AML-193 (cell line): Measurements from ENCODE around the gene REXO1.

ENCODE experiments used
- DNase-seq, 2 experiments: peaks; one replicate each; lab custom pipeline; 2025; lab: John Stamatoyannopoulos, UW

The REXO1 gene

DNA sequence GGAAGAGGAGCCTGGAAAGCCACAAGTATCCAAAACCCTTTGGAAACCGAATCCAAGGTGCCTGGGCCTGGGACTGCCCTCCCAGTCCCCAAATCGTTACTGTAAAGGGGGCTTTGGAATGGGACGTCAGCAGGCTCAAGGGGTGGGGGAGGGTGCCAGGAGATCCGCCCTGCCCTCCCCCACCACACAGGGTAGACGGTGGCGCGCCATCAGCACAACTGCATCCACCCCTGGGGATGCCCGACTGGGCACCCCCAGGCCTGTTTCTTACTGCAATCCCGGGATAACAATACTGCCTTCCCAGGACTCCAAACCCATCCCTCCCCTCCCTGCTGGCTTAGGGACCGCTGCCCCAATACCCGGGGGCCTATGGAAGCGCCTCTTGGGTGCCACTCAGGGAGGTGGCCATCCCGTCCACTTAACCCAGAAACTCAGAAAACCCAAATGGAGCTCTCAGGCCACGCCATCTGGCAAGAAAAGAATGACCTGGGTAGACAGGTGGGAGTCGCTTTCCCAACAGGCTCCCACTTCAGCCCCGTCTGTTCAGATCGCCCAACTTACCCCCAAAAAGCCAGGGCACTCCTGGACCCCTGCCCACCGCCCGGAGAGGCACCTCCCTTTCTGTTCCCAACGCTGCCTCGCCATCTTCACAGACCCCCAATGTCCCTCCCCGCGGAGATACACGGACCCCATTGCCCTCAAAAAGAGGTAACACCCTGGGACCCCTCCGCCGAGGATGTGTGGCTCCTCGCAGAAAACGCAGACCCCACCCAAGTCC lies 12.7 kb upstream of the REXO1 start:
- DNase-seq, result no peak

DNA sequence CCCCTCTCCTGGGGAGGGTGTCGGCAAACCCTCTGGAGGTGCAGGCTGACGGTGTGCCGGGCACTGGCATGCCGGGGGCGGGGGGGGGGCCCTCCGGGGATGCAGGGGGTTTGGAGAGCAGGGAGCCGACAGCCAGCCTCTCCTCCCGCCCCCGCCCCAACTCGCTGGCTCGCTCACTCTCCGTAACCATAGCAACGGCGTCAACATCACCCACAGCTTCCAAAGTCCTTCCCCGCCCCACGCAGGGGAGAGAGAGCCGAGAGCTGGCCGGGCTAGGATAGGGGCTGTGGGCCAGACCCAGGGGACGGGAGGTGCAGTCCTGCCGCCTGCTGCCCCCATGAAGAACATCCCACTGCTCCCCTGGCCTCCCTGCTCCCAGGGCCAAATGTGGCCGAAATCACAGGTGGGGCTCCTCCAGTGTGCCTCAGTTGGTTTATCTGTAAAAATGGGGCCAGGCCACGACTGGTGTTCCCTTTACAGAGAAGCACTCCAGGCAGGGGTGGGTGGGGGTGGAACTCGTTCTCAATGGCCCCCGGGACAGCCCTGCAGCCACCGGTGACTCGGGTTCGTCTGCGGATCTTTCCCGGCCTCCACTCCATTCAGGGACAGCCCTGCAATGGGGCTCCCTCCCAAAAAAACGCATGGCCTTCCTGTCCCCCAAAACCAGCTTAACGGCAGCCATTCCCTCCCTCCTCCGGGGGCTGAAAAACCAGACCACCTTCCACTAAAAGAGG lies 11.9 kb upstream of the REXO1 start:
- DNase-seq, result peak in 1 of 2 experiments; percentile 60

DNA sequence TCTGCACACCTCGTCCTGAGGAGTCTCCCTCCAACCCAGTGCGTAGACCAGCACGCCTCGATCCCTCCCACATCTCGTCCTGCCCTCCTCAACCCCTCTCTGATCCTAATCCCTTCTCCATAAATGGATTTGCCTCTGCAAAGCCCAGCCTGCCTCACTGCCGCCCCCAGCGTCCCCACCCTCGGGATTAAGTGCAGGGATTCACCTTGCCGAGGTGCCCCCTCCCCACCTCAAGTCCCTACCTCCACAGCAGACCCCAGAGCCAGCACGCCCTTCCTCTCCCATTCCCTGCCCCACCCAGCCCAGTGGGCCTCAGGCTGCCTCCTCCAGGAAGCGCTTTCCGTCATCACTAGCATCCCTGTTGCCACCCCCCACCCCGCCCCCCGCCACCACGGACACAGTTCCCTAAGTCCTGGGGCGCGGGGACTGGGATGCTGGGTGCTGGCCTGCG lies 11.1 kb upstream of the REXO1 start:
- DNase-seq, result no peak

DNA sequence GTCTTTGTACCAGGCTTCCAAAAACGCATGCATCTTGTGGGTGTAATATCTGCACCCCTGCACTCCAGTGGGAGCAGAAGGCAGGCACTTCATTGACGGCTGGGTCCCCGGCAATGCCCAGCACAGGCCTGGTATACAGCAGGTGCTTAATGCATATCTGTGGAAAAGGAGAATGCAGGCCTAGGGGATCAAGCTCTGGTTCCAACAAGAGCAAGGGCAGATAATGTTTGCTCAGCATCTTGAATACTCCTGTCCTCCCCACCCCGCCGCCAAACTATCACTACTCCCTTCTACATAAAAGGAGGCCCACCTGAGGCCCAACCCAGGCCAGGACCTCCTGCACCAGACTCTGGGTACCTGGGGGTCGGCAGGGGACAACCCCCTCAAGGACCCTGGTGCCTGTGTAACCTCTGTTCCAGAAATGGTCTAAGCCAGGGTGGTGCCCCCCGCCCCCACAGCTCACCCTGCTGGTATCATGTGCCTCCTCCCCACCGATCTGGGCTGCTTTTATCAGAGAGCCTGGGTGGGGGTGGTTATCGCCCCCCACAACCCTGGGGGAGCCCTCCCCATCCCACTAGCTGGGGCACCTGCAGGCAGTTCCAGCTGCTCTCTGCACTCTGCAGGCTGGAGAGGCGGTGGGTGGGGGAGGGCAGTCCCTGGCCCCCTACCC lies 10.3 kb upstream of the REXO1 start:
- DNase-seq, result no peak

GRCh38 chr19:1857648-1858326 lies 9.5 kb upstream of the REXO1 start:
- peak in 1 of 2 experiments; percentile 17 for DNase-seq

DNA sequence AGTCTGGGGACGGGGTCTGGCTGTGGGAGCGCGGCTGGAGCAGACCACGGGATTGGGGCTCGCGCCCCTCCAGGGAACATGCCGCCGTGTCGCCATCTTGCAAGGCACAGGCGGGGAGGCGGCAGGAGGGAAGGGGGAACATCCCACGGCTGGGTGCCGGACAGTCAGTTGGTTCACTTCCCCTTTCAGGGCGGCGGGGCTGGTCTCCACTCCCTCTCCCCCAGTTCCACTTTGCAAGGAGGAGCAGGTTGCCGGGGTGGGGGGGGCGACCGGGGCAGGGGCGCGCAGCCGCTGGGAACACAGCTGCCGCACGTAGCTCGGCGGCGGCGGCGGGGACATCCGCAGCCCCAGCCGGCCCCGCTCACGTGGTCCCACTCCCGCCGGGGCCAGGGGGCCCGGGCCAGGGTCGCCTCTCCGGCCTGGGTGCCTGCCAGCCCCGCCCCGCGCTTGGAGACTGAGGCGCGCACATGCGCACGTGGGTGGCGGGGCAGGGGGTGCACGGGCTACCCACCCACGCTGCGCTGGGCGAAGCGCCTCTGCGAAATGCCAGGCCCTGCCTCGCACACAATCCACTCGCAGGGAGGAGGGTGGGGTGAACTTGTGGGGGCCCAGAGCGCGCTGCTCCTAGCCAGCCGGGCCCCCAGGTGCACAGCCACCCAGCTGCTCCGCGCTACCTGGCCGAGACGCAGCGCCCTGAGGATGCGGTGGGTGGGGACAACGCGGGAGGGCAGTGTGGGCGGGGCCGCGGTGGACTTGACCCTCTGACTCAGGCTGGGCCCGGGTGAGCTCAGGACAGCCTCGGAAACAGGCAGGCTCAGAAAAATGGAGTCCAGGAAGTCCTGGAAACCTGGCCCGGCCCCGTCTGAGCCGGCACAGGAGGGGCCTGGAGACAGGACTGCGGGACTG lies 8.7 kb upstream of the REXO1 start:
- DNase-seq, result peak; percentile 83 to 89

DNA sequence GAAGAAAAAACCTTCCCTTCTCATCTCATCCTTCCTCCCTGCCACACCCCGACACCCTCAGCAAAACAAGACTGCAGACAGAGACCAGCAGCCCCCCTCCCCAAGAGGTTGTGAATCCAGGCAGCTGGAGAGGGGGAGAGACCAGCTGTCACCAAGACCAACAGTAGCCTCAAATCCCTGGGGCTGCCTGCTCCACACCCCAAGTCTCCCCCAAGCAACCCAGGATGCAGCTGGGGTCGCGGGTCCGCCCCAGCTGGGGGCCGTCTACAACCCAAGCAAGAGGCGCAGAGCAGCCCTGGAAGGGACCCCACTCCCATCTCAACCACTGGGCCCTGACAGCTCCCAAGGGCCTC lies 8.0 kb upstream of the REXO1 start:
- no peak for DNase-seq

GRCh38 chr19:1855828-1856255 lies 7.6 kb upstream of the REXO1 start:
- no peak for DNase-seq

DNA sequence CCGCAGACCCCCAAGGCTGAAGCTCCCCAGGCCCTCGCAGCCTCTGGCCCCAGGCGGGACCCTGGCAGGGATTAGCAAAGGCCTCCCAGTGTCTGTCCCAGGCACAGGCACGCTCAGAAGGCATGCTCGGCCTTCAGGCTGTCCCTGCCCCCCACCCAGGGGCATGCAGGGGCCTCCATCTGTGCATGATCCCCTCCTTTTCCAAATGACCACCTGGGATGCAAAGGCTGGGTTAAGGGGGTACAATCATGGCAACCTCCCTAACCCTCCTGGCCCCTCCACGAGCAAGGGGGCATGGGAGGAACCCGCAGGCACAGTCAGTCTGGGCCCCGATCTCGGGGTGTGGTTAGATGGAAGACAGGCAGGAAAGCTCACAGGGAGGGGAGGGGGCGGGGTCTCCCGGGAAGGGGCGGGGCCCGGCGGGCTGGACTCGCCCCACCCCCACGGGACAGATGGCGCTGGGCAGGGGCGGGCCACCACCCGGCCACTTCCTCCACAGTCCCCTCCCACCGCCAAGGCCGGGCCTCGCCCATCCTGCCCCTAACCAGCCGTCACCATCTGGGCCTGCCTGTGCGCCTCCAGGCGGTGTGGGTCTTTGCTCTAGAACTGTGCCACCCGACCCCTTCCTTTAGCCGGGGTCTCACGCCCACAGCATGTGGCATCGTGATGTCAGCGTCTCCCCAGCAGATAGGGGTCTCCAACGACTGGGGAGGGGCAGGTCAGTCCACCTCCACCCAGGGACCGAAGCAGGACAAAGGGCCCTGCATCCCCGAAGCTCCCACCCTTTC lies 7.0 kb upstream of the REXO1 start:
- peak; percentile 78 to 83 for DNase-seq

DNA sequence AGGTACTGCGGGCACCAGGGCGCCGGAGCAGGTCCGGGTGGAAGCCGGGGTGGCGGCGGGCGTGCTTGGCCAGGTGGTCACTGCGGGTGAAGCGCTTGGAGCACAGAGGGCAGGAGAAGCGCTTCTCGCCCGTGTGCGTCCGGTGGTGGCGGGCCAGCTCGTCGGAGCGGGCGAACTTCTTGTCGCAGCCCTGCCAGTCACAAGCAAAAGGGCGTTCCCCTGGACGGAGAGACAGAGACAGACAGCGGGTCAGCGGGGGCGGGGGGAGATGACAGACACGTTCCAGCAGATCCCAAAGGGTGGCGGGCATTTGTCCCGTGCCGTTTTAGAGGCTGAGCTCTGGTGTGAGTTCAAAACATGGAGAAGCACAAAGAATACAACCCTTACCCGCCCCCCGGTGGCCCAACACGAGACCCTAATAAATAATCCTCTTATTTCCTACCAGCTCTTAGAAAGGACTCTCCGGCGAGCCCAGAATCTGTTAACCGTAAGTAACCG lies 6.3 kb upstream of the REXO1 start:
- DNase-seq, result no peak

DNA sequence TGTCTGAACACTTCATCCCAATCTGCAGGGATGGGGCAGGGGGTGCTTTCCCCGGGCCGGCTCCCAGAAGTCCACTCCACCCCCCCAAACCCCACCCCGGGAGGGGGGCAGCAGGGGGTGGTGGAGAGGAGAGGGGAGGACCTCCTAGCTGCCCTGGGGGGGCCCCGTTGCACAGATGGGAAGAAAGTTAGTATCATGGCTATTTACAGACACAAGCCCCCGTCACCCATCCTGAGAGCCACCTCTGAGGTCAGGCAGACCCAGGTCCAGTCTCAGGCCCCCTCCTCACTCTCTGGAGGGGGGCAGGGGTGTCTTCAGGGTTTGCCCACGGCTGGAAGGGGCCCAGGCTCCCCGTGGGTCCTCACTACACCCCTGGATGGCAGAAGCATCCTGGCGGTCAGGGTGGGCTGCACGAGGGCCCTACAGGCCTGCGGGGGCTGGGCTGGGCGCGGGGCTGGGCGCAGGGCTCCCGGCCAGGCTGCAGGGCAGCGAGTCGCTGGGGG lies 5.8 kb upstream of the REXO1 start:
- no peak for DNase-seq

DNA sequence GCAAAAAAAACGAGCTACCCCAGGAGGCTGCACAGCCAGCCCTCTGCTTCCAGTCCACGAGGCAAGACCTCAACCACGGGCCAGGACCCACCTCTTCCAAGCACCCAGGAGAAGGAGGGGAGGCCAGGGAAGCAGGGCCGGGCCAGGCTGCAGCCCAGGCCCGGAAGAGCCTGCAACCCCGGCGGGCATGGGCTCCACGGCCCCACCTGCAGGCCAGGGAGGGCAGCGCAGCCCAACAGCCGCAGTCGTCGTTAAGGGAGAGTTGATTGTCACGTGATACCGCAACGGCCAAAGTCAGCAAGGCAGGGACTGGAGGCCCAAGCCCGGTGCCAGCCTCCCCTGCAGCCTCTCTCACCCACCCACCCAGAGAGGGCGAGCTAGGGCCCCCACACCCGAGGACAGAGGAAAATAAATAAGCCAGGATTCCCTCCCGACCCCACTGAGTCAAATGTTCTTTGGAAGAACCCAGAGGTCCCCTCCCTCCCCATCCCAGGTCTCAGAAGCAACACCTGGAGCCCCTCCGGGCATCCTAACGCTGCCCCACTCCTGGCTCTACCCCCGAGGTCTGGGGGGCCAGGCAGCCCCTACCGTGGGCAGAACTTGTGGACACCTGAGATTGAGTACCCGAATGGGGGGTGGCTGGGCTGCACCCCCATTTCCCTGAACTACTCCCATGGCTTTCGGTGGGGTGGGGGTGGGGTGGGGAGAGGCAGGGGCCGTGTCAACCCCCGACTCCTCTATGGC lies 5.2 kb upstream of the REXO1 start:
- DNase-seq, result peak; percentile 64 to 75

- DNase-seq, result no peak
These were observed 4.4 kb upstream of the REXO1 start for GRCh38 chr19:1852581-1853128.

DNA sequence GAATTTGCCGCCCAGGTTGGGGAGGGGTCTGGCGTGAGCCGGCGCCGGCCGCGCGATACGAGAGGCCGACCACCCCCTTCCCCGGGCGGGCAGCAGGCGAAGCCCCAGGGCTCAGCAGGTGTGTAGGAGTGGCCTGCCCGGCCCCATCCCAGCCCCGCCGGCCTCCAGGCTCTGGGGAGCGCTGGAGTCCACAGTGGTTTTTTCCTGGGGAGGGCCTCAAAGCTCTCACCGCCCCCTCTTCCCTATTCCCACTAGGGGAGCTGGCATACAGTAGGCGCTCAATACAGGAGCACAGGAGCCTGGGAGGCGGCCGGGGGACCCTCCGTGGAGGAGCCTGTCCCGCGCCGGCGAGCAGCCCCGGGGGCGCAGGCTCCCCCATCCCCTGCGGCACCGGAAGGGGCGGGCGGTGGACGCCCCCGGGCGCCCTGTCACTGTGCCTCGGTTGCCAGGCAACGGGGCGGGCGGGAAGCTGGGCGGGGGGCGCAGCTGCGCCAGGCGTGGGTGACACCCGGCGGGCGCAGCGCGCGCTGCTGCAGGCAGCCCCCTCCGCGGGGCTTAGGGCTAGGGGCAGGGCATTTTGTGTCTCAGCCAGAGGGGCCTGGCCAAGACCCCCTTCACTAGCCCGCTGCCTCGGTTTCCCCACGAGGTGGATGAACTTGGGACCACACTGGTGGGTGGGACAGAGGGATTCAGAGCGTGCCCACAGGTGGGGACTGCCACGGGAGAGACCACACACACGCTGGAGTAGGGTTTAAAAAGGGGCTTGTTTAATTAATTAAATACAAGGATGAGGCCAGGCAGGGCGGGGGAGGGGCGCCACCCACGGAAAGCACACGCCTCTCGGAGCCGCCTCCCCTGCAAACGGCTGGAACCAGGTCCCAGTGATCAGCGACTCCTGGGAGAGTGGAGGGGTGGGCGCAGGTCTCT lies 3.6 kb upstream of the REXO1 start:
- no peak for DNase-seq

DNA sequence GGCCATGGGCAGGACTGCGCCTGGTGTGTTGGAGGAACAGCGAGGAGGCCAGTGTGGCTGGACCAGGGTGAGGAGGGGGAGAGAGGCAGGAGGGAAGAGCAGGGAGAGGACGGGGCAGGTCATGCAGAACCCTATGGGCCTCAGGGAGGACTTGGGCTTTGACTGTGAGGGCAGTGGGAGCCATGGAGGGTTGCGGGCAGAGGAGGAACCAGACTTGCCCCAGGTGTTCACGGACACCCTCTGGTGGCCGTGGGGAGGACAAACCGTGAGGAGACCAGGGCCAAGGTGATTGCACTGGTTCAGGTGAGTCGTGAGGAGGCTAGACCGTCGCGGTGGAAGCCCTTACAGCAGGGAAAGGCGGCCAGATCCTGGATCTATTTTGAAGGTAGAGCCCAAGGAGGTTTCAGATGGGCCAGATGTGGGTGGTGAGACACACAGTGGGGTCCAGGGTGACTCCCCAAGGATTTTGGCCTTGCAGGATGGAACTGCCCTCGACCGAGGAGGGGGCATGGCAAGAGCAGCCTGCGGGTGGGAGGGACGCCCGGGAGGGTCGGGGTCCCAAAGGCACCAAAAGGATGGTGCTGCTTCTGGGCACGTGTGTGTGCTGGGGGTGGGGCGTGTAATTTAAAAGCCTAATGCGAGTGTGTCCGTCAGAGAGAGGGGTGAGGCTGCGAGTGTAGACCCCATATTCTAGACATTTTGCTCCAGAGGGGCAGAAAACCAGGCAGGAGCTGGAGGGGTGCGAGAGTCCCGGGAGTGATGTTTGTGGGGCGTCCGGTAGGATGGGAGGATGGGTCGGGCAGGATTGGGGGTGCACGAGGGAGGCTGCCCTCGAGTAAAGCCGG lies 2.7 kb upstream of the REXO1 start:
- no peak for DNase-seq

DNA sequence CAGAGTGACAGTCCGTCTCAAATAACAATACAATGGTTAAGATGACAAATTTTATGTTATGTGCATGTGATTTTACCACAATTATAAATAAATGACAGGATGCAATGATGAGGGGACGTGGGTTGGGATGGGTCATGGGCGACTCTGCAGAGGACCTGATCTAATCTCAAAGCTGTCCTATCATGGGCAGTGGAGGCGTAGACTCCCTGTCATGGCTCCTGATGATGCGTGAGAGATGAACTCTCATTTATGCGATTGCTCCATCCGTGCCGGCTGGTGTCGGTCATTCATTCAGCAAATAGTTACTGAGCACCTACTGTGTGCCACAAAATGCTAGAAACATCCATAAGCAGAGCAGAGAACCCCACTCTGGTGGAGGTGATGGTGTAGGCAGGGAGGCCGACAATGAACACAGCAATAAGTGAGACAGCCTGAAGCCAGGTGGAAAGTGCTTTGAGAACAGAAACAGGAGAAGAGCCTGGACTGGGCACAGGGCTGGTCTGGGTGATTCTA lies 1.7 kb upstream of the REXO1 start:
- no peak for DNase-seq

DNA sequence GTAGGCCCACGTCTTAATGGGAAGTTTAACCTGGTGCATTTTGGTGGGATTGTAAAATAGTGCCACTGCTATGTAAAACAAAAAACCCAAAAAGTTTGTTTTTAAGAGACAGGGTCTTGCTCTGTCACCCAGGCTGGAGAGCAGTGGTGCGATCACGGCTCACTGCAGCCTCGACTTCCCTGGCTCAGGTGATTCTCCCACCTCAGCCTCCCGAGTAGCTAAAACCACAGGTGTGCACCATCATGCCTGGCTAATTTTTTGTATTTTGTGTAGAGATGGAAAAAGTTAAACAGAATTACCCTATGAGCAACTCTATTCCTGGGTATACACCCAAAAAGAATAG lies 820 bp upstream of the REXO1 start:
- DNase-seq, result no peak
